PC-3 (cell line): ENCODE measurements around the gene BCL2L11.

Source experiments
- EZH2 ChIP-seq: fragments of 300-600 bp; sonication (generic); IDR thresholded peaks from one replicate; pipeline ENCODE4 v1.6.1; 2017; ENCODE audit warnings: antibody characterized with exemption, mild to moderate bottlenecking, low read length; ENCODE audit not compliant: unreplicated experiment
- TF ChIP-seq, protein P1 (sequence below): fragments of 300-600 bp; sonication (generic); conservative IDR thresholded peaks from 2 replicates; pipeline ENCODE4 v1.5.1; 2017; ENCODE audit warnings: antibody characterized with exemption, low read depth, mild to moderate bottlenecking, low read length

DNA sequence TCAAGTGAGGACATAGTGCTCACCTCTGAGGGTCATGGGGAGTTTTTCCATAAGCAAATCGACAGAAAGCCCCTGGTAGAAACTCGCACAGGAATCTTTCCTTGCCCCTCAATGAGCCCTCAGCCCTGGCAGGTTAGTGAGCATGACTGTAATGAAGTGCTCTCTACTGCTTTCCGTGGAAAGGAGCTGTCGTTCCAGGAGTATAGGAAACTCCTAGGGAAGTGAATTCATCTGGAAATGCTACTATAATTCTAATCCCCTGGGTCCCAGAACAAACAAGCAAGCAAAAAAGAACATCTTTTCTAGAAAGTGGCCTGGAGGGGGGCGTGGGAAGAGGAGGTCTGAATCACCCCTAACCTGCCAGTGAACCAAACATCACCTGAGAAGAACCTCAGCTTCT is 18.1 kb downstream of the BCL2L11 start:
- TF ChIP-seq, protein P1, sequence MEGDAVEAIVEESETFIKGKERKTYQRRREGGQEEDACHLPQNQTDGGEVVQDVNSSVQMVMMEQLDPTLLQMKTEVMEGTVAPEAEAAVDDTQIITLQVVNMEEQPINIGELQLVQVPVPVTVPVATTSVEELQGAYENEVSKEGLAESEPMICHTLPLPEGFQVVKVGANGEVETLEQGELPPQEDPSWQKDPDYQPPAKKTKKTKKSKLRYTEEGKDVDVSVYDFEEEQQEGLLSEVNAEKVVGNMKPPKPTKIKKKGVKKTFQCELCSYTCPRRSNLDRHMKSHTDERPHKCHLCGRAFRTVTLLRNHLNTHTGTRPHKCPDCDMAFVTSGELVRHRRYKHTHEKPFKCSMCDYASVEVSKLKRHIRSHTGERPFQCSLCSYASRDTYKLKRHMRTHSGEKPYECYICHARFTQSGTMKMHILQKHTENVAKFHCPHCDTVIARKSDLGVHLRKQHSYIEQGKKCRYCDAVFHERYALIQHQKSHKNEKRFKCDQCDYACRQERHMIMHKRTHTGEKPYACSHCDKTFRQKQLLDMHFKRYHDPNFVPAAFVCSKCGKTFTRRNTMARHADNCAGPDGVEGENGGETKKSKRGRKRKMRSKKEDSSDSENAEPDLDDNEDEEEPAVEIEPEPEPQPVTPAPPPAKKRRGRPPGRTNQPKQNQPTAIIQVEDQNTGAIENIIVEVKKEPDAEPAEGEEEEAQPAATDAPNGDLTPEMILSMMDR, result no peak
- TF ChIP-seq EZH2, result no peak
